Esophagus squamous epithelium (tissue), 5 donors: ENCODE data around the gene CD200. TPM values are rescaled to one million over a fixed set of nuclear protein-coding genes. Genes with fewer than 3 reads are reported as not detected.

Source experiments
- DNase-seq: peaks from one replicate; lab custom pipeline; 2025; lab: John Stamatoyannopoulos, UW
- H3K27ac ChIP-seq, 4 donors: fragments of 200-600 bp; sonication (generic); one replicate each; pipeline ENCODE4 v1.5.1; 2016 to 2019; ENCODE audit warnings: mild to moderate bottlenecking in 1 of 4
- H3K27me3 ChIP-seq, 4 donors: fragments of 200-600 bp; sonication (generic); 1 replicate in 3 of 4; 2 replicates in 1 of 4; pipeline versions ENCODE4 v1.5.1 to v1.6.0; 2017 to 2021; ENCODE audit warnings: antibody characterized with exemption in 1 of 4
- H3K36me3 ChIP-seq, 3 donors: fragments of 200-600 bp; sonication (generic); one replicate each; pipeline ENCODE4 v1.5.1; 2016 to 2019
- H3K4me1 ChIP-seq, 3 donors: fragments of 200-600 bp; sonication (generic); one replicate each; pipeline ENCODE4 v1.5.1; 2017 to 2019
- H3K4me3 ChIP-seq, 4 donors: fragments of 200-600 bp; sonication (generic); 1 replicate in 3 of 4; 2 replicates in 1 of 4; pipeline ENCODE4 v1.5.1; 2016 to 2019; ENCODE audit warnings: mild to moderate bottlenecking in 2 of 4, moderate library complexity in 1 of 4
- H3K9me3 ChIP-seq, 3 donors: fragments of 200-600 bp; sonication (generic); one replicate each; pipeline ENCODE4 v1.5.1; 2016 to 2019
- POLR2A ChIP-seq, 4 donors: fragments of 450-650 bp; IDR thresholded peaks; one replicate each; pipeline ENCODE4 v1.6.1; 2017; ENCODE audit warnings: antibody characterized with exemption in 4 of 4, mild to moderate bottlenecking in 4 of 4, moderate library complexity in 3 of 4
- WGBS, 2 donors: methylation state at CpG; one replicate each; pipeline ENCODE4 v1.1.5; 2018; 5-methylcytosine and 5-hydroxymethylcytosine counted together
- intact Hi-C: fragments of 100-400 bp; cut with DNase I; formaldehyde crosslinking; loops from one replicate; pipeline ENCODE4 v1.15.0; 2022
- total RNA-seq, 4 donors: library from RNA; depleted of rRNA; stranded (reverse); fragments of >200 nt; gene quantifications; one replicate each; pipeline ENCODE4 v1.1.0, GENCODE V29; 2016
- TF ChIP-seq, protein P1 (sequence below), 6 experiments: fragments of 450-650 bp in 4 of 6; fragments of 200-600 bp in 2 of 6; sonication (generic) in 2 of 6; IDR thresholded peaks; one replicate each; pipeline ENCODE4 v1.5.1; 2016 to 2019; ENCODE audit warnings: antibody characterized with exemption in 6 of 6, mild to moderate bottlenecking in 4 of 6, moderate library complexity in 4 of 6
- donor health status: DM: yes; HTN: yes; CAD: no.

CD200 gene
- total RNA-seq, 4 donors from 2014 or later, result 0.27 to 8.4 (median 1.4) TPM

DNA sequence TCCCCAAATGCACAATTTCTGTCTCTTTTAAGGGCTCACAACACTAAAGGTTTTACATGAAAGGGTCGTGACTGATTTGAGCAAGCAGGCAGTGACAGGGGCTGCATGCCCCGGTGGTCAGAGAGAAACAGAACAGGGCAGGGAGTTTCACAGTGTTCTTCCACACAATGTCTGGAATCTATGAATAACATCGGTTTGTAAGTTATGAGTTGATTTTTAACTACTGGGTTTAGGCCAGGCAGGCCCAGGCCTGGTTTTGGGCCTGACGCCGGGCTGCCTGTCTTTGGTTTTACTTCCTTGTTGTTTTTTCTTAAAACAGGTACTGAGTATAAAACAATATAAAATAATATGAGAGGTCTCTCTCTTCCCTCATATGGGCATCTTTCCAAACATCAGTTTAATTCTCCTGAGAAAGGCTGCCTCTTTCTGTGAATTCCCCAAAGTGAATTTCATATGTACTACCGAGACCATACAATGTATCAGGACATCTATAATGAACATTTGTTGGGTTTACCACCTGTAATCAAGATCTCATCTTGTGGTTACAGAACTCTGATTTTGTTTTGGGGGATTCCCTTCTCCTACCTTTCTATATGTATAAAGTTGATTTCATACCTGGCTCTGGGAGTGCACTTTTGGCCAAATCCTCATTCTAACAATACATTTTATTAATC lies 74.4 kb downstream of the CD200 start:
- peak overlapping the region; percentile 43 to 65 (median 47) for H3K27ac ChIP-seq
- no peak for DNase-seq
- TF ChIP-seq, protein P1, sequence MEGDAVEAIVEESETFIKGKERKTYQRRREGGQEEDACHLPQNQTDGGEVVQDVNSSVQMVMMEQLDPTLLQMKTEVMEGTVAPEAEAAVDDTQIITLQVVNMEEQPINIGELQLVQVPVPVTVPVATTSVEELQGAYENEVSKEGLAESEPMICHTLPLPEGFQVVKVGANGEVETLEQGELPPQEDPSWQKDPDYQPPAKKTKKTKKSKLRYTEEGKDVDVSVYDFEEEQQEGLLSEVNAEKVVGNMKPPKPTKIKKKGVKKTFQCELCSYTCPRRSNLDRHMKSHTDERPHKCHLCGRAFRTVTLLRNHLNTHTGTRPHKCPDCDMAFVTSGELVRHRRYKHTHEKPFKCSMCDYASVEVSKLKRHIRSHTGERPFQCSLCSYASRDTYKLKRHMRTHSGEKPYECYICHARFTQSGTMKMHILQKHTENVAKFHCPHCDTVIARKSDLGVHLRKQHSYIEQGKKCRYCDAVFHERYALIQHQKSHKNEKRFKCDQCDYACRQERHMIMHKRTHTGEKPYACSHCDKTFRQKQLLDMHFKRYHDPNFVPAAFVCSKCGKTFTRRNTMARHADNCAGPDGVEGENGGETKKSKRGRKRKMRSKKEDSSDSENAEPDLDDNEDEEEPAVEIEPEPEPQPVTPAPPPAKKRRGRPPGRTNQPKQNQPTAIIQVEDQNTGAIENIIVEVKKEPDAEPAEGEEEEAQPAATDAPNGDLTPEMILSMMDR (IDR thresholded peaks at IDR 0.05), result no peak
- TF ChIP-seq POLR2A (IDR thresholded peaks at IDR 0.05), result no peak
- WGBS, 2 donors, result 38 to 44% methylated on average over 6 of the region's 6 CpGs
- no peaks in the 10 kb centered on the region for H3K9me3 ChIP-seq
- no peaks in the 10 kb centered on the region for H3K36me3 ChIP-seq
- H3K4me1 ChIP-seq, result peaks cover 0 to 11% (median 0%) of the 10 kb centered on the region in 3 donors
- H3K27me3 ChIP-seq, result no peaks in the 10 kb centered on the region
- intact Hi-C loops, result no loop called here
- no peak overlapping the region for H3K4me3 ChIP-seq

DNA sequence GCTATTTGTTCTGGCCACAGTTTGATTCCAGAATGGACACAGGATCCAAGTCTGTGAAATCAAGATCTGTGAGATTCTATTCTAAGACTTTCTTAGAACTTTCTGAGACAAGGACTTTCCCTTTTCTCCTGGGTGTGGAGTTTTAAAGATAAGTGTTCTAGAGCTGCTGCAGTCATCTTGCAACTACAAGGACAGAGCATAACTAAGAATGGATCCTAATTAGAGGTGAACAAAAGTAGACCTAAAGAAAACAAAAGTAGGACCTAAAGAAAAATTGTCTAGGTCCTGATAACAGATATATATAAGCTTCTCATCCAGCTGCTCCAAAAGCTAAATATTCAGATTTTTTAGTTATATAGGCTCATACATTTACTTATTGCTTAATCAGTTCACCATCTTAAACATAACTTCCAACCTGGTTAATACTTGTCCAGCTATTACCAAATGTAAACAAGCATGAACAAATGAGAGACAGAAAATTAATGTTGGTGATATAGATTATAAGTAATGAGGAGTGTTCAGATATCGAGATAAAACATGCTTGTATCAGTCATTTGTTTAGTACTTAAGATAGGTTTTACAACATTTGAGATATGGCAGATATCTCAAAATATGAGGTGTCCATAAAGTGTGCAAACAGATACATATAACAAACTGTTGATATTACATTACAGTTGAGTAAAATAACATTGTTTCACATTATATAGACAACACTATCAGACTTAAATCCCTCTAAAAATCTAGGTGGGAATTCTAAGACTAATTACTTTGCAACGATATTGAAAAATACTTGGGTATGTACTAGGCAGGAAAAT lies 75.1 kb downstream of the CD200 start:
- intact Hi-C loops, result no loop called here
- no peak overlapping the region for H3K27ac ChIP-seq
- H3K36me3 ChIP-seq, result no peaks in the 10 kb centered on the region
- no peak for DNase-seq
- no peaks in the 10 kb centered on the region for H3K9me3 ChIP-seq
- TF ChIP-seq POLR2A (IDR thresholded peaks at IDR 0.05), result no peak
- TF ChIP-seq, protein P1 (IDR thresholded peaks at IDR 0.05), result no peak
- H3K27me3 ChIP-seq, result no peaks in the 10 kb centered on the region
- 86 to 92% methylated on average over 2 of the region's 2 CpGs for WGBS, 2 donors
- no peak overlapping the region for H3K4me3 ChIP-seq
- peaks cover 0 to 11% (median 0%) of the 10 kb centered on the region in 3 donors for H3K4me1 ChIP-seq

DNA sequence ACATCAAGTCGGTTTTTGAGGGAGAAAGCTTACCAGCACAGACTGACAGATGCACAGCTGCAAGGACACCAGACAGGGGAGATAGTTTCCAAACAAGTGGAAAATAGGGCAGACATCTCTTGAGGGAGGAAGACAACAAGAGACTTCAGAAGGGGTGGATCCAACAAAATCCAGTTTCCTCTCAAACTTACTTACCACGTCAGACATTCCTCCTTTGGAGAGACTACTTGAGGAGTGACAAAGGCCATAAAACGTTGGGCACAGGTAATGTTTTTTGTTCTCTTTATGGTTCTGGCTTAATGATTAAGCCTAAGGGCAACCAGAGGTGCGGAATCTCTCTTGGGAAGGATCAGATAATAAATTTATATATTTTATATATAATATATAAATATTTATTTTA lies 76.1 kb downstream of the CD200 start:
- TF ChIP-seq POLR2A (IDR thresholded peaks at IDR 0.05), result no peak
- TF ChIP-seq, protein P1 (IDR thresholded peaks at IDR 0.05), result no peak
- Histone ChIP-seq H3K27ac (no peak overlapping the region), H3K9me3 (no peaks in the 10 kb centered on the region), H3K36me3 (no peaks in the 10 kb centered on the region), H3K4me3 (no peak overlapping the region), H3K27me3 (no peaks in the 10 kb centered on the region), H3K4me1 (peaks cover 0 to 11% (median 0%) of the 10 kb centered on the region in 3 donors)
- no peak for DNase-seq
- whole genome bisulfite sequencing, 2 donors, result 80 to 83% methylated on average over 4 of the region's 4 CpGs
- intact Hi-C loops, result no loop called here

DNA sequence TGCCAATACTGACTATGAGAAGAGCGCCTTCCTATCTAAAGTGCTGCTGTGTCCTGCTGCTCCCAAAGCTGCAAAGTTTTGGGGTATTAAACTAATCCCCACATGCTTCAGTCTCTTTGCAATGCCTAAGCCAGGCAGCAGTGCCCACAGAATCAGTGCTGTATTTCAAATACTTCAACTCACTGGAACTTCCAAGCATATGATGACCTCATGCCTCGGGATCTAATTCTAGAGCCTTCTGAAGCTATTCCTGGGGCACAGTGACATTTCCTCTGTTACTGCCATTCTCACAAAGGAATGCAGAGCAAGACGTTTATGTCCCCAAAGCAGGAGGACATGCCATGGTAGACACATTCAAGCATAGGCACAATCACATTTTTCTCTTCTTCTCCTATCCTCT lies 78.5 kb downstream of the CD200 start:
- no peaks in the 10 kb centered on the region for H3K27me3 ChIP-seq
- H3K4me1 ChIP-seq, result peaks cover 0 to 11% (median 0%) of the 10 kb centered on the region in 3 donors
- DNase-seq, result no peak
- H3K9me3 ChIP-seq, result no peaks in the 10 kb centered on the region
- no peak overlapping the region for H3K27ac ChIP-seq
- H3K4me3 ChIP-seq, result no peak overlapping the region
- TF ChIP-seq, protein P1 (IDR thresholded peaks at IDR 0.05), result no peak
- TF ChIP-seq POLR2A (IDR thresholded peaks at IDR 0.05), result no peak
- 67 to 78% methylated on average over 2 to 3 of the region's 3 CpGs for WGBS, 2 donors
- no peaks in the 10 kb centered on the region for H3K36me3 ChIP-seq
- intact Hi-C loops, result no loop called here

Other genes starting within 250 kb of the CD200 start
- 10 to 100 TPM in 1 of 4 donors, 1 to 10 TPM in 3; 5.7 to 12.7 (median 9.5) TPM for gene C3orf52, start 246.8 kb upstream of the CD200 start, total RNA-seq
- 1 to 10 TPM in 2 of 4 donors, under 1 TPM in 2; 0.26 to 3.0 (median 0.85) TPM for gene GCSAM, start 199.9 kb upstream of the CD200 start, total RNA-seq
- gene SLC9C1, start 38.9 kb upstream of the CD200 start, total RNA-seq, result not detected
- gene BTLA, start 166.3 kb downstream of the CD200 start, total RNA-seq, result under 1 TPM in 3 of 4 donors, not detected in 1; 0.22 to 0.57 (median 0.41) TPM
- gene ATG3, start 228.8 kb downstream of the CD200 start, total RNA-seq, result 10 to 100 TPM; 48.3 to 58.6 (median 51.3) TPM
- 10 to 100 TPM in 3 of 4 donors, 1 to 10 TPM in 1; 8.1 to 22.8 (median 17.8) TPM for gene SLC35A5, start 228.9 kb downstream of the CD200 start, total RNA-seq